Loucy (cell line): Measurements from ENCODE around the gene RIPOR3.
"Not testable (repeated sequence)": the region's sequence is repeated elsewhere in the genome, so short reads cannot be mapped to it uniquely, and the experiment has no call there.

Source experiments
- H2AFZ ChIP-seq: fragments of 200-600 bp; sonication (generic); 2 replicates; pipeline ENCODE4 v1.6.0; 2016; ENCODE audit warnings: antibody characterized with exemption, mild to moderate bottlenecking, low read length, moderate library complexity
- H3F3A ChIP-seq: fragments of 200-600 bp; 2 replicates; pipeline ENCODE4 v1.6.0; 2016; ENCODE audit warnings: antibody characterized with exemption, low read depth, mild to moderate bottlenecking
- H3K27me3 ChIP-seq: fragments of 200-600 bp; sonication (generic); 2 replicates; pipeline ENCODE4 v1.6.1; 2014; ENCODE audit warnings: low read length, mild to moderate bottlenecking; ENCODE audit not compliant: insufficient read depth, poor library complexity, severe bottlenecking
- H3K36me3 ChIP-seq: fragments of 200-600 bp; sonication (generic); 2 replicates; pipeline ENCODE4 v1.6.1; 2016; ENCODE audit warnings: low read length; ENCODE audit not compliant: insufficient read depth
- H3K4me1 ChIP-seq: fragments of 200-600 bp; sonication (generic); 2 replicates; pipeline ENCODE4 v1.5.1; 2014; ENCODE audit warnings: low read length, mild to moderate bottlenecking; ENCODE audit not compliant: insufficient read depth, poor library complexity, severe bottlenecking
- H3K4me2 ChIP-seq: fragments of 200-600 bp; sonication (generic); 2 replicates; pipeline ENCODE4 v1.6.0; 2014; ENCODE audit warnings: antibody characterized with exemption, low read length, low read depth, mild to moderate bottlenecking; ENCODE audit not compliant: poor library complexity, severe bottlenecking
- H3K4me3 ChIP-seq: fragments of 200-600 bp; sonication (generic); 2 replicates; pipeline ENCODE4 v1.5.1; 2014; ENCODE audit warnings: low read length, mild to moderate bottlenecking, mixed read lengths; ENCODE audit not compliant: poor library complexity, severe bottlenecking
- H3K79me2 ChIP-seq: fragments of 200-600 bp; sonication (generic); 2 replicates; pipeline ENCODE4 v1.6.1; 2014; ENCODE audit warnings: low read length; ENCODE audit not compliant: insufficient read depth
- H3K9ac ChIP-seq: fragments of 200-600 bp; sonication (generic); 2 replicates; pipeline ENCODE4 v1.6.0; 2014; ENCODE audit warnings: mild to moderate bottlenecking, low read depth, low read length, moderate library complexity; ENCODE audit not compliant: poor library complexity, severe bottlenecking
- H3K9me2 ChIP-seq: fragments of 200-600 bp; sonication (generic); replicated peaks from 2 replicates; pipeline ENCODE4 v1.6.1; 2016; ENCODE audit warnings: low read depth, low read length, mixed read lengths
- H3K9me3 ChIP-seq: fragments of 200-600 bp; sonication (generic); 2 replicates; pipeline ENCODE4 v1.6.1; 2014; ENCODE audit warnings: mild to moderate bottlenecking, antibody characterized with exemption, low read length, low read depth; ENCODE audit not compliant: insufficient read depth
- H4K20me1 ChIP-seq: fragments of 200-600 bp; sonication (generic); 2 replicates; pipeline ENCODE4 v1.6.0; 2014; ENCODE audit warnings: antibody characterized with exemption, low read length, mild to moderate bottlenecking; ENCODE audit not compliant: insufficient read depth, poor library complexity, severe bottlenecking
- CTCF ChIP-seq: fragments of 200-600 bp; sonication (generic); conservative IDR thresholded peaks from 2 replicates; pipeline ENCODE4 v1.5.1; 2014; ENCODE audit warnings: mild to moderate bottlenecking, antibody characterized with exemption, low read length
- EZH2phosphoT487 ChIP-seq: fragments of 200-600 bp; IDR thresholded peaks from 2 replicates; pipeline ENCODE4 v1.6.1; 2018; ENCODE audit warnings: antibody characterized with exemption, mild to moderate bottlenecking, moderate library complexity, borderline replicate concordance

RIPOR3 gene

GRCh38 chr20:50571466-50571865 is 119.9 kb downstream of the RIPOR3 start:
- Histone ChIP-seq H3K9me2 (no peaks in the 10 kb centered on the region), H3K9me3 (no peaks in the 10 kb centered on the region), H3K4me1 (peaks cover 14% of the 10 kb centered on the region), H3F3A (no peaks in the 10 kb centered on the region), H3K9ac (no peak overlapping the region), H4K20me1 (no peaks in the 10 kb centered on the region), H3K4me3 (no peak overlapping the region), H3K36me3 (peaks cover 59% of the 10 kb centered on the region; the same call in 1 of the 2 replicates), H3K4me2 (no peak overlapping the region), H2AFZ (no peak overlapping the region), H3K27me3 (no peaks in the 10 kb centered on the region), H3K79me2 (peaks cover 7% of the 10 kb centered on the region; the same call in 1 of the 2 replicates)
- no peak for TF ChIP-seq CTCF
- TF ChIP-seq EZH2phosphoT487 = no peak

GRCh38 chr20:50569864-50570836 is 121.2 kb downstream of the RIPOR3 start:
- no peaks in the 10 kb centered on the region for H4K20me1 ChIP-seq
- H3K9ac ChIP-seq = peak overlapping the region; percentile 34
- TF ChIP-seq CTCF (peak; percentile 74), EZH2phosphoT487 (no peak)
- H3F3A ChIP-seq = no peaks in the 10 kb centered on the region
- peaks cover 62% of the 10 kb centered on the region; the same call in 1 of the 2 replicates for H3K36me3 ChIP-seq
- peak overlapping the region; percentile 60 for H3K4me2 ChIP-seq
- H2AFZ ChIP-seq = no peak overlapping the region
- H3K9me3 ChIP-seq = no peaks in the 10 kb centered on the region
- H3K79me2 ChIP-seq = peaks cover 7% of the 10 kb centered on the region; the same call in 1 of the 2 replicates
- H3K9me2 ChIP-seq = no peaks in the 10 kb centered on the region
- H3K4me1 ChIP-seq = peaks cover 14% of the 10 kb centered on the region
- no peaks in the 10 kb centered on the region for H3K27me3 ChIP-seq
- peak overlapping the region; percentile 52 for H3K4me3 ChIP-seq

GRCh38 chr20:50569487-50569863 is 121.9 kb downstream of the RIPOR3 start:
- not testable (repeated sequence) for H3K9me3 ChIP-seq, H3F3A ChIP-seq, H4K20me1 ChIP-seq, H2AFZ ChIP-seq, H3K27me3 ChIP-seq, H3K4me3 ChIP-seq, H3K79me2 ChIP-seq, H3K9me2 ChIP-seq
- H3K4me1 ChIP-seq = peaks cover 14% of the 10 kb centered on the region
- peak overlapping the region; percentile 60 for H3K4me2 ChIP-seq
- H3K9ac ChIP-seq = peak overlapping the region; percentile 34
- peaks cover 62% of the 10 kb centered on the region; the same call in 1 of the 2 replicates for H3K36me3 ChIP-seq
